Stimulated activated CD4-positive, alpha-beta T cell treated with anti-CD3 and anti-CD28 coated beads, Interleukin-4, amount 100 ng/mL, for 24 hours (primary cell): ENCODE results near the gene LDLRAD3.

Experiments
- DNase-seq: peaks from one replicate; pipeline ENCODE4 v3.0.0-alpha.2; 2020

The LDLRAD3 gene

GRCh38 chr11:36224209-36224882 lies 280.5 kb downstream of the LDLRAD3 start:
- DNase-seq = no peak

GRCh38 chr11:36227044-36227443 lies 283.2 kb downstream of the LDLRAD3 start:
- no peak for DNase-seq

- no peak for DNase-seq
Observed at GRCh38 chr11:36228689-36229088, 284.8 kb downstream of the LDLRAD3 start.

- DNase-seq = no peak
Observed at GRCh38 chr11:36229091-36229705, 285.3 kb downstream of the LDLRAD3 start.

- DNase-seq = no peak
Observed at GRCh38 chr11:36230779-36231699, 287.2 kb downstream of the LDLRAD3 start.

- DNase-seq = no peak
Observed at GRCh38 chr11:36233204-36233603, 289.3 kb downstream of the LDLRAD3 start.

GRCh38 chr11:36234825-36235224 lies 291.0 kb downstream of the LDLRAD3 start:
- DNase-seq = no peak

- DNase-seq = no peak
Observed at GRCh38 chr11:36235750-36236149, 291.9 kb downstream of the LDLRAD3 start.

- no peak for DNase-seq
Observed at GRCh38 chr11:36237391-36237790, 293.5 kb downstream of the LDLRAD3 start.

GRCh38 chr11:36238036-36238631 lies 294.3 kb downstream of the LDLRAD3 start:
- no peak for DNase-seq

- no peak for DNase-seq
Observed at GRCh38 chr11:36238881-36239280, 295.0 kb downstream of the LDLRAD3 start.

- DNase-seq = no peak
Observed at GRCh38 chr11:36239636-36240035, 295.8 kb downstream of the LDLRAD3 start.

- no peak for DNase-seq
Observed at GRCh38 chr11:36240173-36240572, 296.3 kb downstream of the LDLRAD3 start.

GRCh38 chr11:36240801-36241200 lies 296.9 kb downstream of the LDLRAD3 start:
- no peak for DNase-seq

- no peak for DNase-seq
Observed at GRCh38 chr11:36241497-36241896, 297.6 kb downstream of the LDLRAD3 start.

GRCh38 chr11:36243641-36244040 lies 299.8 kb downstream of the LDLRAD3 start:
- DNase-seq = no peak

- no peak for DNase-seq
Observed at GRCh38 chr11:36247493-36247892, 303.6 kb downstream of the LDLRAD3 start.

GRCh38 chr11:36248436-36248835 lies 304.6 kb downstream of the LDLRAD3 start:
- no peak for DNase-seq

GRCh38 chr11:36249246-36249645 lies 305.4 kb downstream of the LDLRAD3 start:
- no peak for DNase-seq

GRCh38 chr11:36251823-36252222 lies 308.0 kb downstream of the LDLRAD3 start:
- DNase-seq = no peak

- DNase-seq = no peak
Observed at GRCh38 chr11:36253238-36253637, 309.4 kb downstream of the LDLRAD3 start.

- DNase-seq = no peak
Observed at GRCh38 chr11:36254713-36255112, 310.9 kb downstream of the LDLRAD3 start.

GRCh38 chr11:36257351-36257750 lies 313.5 kb downstream of the LDLRAD3 start:
- DNase-seq = no peak
